ENCODE results near the gene ALDH1A3.

GRCh38 chr15:100942656-100943425 lies 63.2 kb downstream of the ALDH1A3 start:
- TF ChIP-seq, protein P1, sequence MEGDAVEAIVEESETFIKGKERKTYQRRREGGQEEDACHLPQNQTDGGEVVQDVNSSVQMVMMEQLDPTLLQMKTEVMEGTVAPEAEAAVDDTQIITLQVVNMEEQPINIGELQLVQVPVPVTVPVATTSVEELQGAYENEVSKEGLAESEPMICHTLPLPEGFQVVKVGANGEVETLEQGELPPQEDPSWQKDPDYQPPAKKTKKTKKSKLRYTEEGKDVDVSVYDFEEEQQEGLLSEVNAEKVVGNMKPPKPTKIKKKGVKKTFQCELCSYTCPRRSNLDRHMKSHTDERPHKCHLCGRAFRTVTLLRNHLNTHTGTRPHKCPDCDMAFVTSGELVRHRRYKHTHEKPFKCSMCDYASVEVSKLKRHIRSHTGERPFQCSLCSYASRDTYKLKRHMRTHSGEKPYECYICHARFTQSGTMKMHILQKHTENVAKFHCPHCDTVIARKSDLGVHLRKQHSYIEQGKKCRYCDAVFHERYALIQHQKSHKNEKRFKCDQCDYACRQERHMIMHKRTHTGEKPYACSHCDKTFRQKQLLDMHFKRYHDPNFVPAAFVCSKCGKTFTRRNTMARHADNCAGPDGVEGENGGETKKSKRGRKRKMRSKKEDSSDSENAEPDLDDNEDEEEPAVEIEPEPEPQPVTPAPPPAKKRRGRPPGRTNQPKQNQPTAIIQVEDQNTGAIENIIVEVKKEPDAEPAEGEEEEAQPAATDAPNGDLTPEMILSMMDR (IDR thresholded peaks at IDR 0.05) = no peak
- no peak for TF ChIP-seq POLR2A (IDR thresholded peaks at IDR 0.05)

All from thyroid gland (tissue), 4 donors.